ENCODE data around the gene FHAD1.
"Not testable (repeated sequence)": the region's sequence is repeated elsewhere in the genome, so short reads cannot be mapped to it uniquely, and the experiment has no call there.

FHAD1 gene

DNA sequence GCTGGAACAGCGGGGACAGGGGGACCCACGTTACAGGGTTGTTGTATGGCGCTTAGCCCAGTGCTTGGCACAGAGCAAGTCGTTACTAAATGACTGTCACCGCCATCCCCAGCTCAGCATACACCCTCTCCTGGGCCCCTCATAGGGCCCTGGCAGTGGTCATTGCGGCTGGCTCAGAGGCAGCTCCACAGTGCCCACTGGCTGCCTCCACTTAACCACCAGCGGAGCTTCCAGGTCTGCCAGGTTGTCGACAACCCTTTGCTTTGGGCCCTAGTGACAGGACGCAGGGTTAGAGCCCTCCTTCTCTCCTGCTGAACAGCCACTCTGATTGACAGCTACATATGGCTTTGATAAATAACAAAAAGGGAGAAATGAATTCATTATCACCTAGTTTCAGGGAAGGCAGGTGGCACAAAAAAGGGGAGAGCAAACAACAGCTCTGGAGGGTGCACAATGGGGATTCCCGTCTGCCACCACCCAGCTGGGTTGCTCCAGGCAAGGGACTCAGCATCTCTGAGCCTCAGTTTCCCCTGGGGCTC, 167.5 kb downstream of the FHAD1 start:
- DNase-seq (ENCODE audit: low read depth, low spot score) = no peak

DNA sequence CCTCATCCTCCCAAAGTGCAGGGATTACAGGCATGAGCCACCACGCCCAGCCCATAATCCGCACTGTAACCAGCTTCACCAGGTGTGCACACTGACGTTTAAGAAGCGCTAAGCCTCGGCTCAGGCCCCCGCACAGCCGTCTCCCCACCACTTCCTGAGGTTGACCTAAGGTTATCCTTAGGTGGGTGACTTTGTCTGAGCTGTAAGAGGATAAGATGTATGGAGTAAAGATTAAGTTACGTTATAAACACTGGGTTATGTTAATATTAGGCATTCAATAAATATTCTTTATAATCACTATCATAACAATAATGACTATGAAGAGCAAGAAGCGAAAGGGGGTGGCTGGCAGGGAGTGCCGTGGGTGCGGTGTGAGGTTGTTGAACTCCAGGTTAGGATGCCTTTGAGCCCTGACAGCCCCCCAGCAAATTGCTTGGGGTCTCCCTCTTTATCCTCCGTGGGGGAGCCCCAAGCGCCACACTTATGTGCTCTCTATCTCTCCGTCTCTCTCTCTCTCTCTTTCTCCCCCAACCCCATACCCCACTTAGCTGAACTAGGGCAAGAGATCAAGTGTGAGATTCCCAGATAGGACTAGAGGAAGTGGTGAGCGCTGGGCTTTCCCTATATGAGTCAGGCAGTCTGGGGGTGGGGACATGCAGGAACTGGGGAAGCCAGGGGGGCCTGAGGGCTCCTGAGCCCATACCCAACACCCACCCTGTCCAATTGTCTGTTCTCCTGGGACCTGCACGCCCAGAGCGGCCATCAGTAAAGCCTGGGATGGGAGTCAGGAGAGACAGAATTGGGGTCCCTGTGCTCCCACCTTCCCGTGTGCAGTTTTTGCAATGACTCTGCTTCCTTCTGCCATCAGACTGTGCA, 170.3 kb downstream of the FHAD1 start:
- DNase-seq (ENCODE audit: low read depth, low spot score) = no peak

DNA sequence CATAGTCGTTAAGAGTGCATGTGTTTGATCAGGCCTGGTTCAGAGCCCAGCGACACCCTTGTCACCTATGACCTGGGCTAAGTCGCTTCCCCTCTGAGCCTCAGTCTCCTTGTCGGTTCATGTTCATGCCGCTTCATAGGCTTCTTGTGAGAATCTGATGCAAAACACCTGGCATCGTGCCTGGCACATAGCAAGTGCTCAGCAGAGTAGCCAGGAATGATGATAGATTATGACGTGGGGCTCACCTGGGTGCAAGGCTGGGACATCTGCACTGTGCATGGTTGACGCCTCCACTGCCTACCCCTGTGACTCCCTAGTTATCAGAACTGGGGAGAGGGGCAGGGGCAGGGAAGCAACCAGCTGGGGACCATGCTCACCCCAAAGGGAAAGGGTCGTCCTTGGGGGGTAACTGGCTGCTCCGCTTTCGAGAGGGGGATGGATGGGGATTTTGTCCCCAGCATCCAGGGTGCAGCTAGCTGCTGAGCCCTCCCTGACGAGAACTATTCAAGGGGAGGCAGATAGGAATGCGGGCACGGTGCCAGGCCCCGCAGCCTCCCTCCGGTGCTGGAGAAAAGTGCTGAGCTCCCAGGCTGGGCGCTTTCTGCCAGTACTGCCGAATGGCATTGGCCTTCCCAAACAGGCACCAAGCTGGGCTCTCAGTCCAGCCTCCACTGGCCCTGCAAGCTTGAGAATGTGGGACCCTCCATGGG, 171.9 kb downstream of the FHAD1 start:
- no peak for DNase-seq (ENCODE audit: low read depth, low spot score)

DNA sequence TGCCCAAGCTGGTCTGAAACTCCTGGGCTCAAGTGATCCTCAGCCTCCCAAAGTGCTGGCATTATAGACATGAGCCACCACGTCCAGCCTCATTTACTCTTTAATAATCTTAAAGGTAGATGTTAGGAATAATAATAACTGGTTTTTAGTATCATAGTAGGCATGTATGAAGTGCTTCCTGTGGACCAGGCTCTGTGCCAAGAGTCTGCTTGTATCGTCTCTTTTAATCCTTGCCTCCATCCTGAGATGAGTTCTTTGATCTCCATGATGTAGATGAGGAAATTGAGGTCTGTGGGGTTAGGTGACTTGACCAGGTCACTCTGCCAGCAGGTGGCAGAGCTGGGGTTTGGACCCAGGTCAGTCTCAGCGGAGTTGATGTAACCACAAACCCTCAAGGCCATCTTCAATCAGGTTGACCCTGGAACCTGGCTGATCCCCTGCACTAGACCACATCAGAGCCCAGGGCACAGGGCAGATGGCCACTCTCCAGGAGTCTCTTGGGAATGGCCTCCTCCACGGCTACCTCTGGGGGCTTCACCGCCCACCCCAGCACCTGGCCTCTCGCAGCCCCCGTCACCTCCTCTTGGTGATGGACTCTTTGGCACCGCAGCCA, 173.9 kb downstream of the FHAD1 start:
- no peak for DNase-seq (ENCODE audit: low read depth, low spot score)

DNA sequence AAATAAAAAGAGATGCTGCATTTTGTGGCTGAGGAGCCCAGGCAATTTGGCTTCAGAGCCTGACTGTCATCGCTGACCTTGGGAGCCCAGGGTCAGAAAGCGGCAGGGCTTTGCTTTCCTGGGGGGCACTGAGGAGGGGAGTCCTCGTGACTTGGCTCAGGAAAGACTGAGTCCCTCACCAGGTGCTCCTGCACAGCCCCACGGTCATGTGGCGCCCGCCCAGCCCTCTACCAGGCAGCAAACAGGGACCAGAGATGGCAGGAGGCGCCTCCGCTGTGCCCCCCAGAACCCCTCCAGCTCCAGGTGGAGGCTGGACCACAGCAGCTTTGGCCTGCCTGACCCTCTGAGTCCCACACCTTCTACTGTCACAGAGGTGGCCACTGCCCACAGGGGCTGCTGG, 175.8 kb downstream of the FHAD1 start:
- DNase-seq (ENCODE audit: low read depth, low spot score) = no peak

DNA sequence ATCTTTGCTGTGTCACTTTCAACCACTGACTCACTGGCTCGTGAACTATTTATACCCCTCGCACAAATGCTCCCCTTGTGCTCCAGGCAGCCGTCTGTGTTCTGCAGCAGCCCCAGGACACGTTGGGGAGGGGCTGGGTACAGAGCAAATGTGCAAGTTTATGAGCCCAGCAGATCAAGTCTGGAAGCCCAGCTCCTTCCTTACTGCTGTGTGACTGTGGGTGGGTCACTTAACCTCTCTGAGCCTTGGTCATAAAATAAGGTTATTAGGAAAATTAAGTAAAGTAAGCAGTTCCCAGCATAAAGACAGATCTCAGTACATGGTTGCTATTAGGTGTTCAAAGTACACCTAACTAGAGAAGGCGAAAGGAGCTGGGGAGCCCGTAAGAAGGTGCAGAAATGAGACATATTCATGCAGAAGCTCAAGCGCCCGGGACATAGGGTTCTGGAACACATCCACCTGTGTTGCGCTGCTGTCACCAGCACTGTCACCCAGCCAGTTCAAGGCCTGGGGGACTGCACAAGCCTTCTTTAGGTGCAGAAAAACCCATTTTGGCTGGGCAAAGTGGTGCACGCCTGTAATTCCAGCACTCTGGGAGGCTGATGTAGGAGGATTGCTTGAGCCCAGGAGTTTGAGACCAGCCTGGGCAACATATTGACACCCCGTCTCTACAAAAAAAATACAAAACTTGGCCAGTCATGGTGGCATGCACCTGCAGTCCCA, 176.5 kb downstream of the FHAD1 start:
- no peak for DNase-seq (ENCODE audit: low read depth, low spot score)

DNA sequence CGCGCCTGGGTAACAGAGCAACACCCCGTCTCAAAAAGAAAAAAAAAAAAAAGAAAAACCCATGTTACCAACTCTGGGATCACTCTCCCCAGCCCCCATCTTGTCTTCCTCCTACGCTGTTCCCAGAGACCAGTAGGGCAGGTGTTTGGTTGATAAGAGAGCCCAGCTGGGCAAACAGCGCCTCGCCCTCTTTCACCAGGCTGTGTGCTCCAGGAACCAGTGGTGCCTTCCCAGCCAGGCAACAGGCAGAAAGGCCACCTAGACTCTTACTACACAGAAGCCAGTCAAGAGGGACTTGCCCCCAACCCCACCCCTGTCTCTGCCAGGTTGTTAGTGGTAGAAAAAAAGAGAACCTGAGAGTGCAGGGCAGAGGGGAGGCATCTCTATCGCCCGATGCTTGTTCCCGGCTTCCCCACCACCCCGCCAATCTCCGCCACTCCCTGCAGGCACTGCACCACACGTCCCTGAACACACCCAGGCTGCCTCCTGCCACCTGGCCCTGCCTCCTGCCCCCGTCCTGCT, 177.2 kb downstream of the FHAD1 start:
- no peak for DNase-seq (ENCODE audit: low read depth, low spot score)

DNA sequence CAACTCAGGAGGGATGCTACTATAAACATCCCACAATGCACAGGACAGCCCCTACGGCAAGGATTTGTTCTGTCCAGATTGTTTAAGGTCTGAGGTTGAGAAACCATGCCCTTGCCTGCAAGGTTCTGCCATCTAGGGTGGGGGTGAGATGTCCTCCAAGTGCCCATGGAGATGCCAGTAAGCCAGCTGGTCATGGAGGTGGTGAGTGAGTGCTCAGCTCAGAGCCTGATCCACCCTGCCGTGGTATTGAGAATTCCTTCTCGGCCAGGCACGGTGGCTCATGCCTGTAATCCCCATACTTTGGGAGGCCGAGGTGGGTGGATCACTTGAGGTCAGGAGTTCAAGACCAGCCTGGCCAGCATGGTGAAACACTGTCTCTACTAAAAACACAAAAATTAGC, 178.0 kb downstream of the FHAD1 start:
- no peak for DNase-seq (ENCODE audit: low read depth, low spot score)

DNA sequence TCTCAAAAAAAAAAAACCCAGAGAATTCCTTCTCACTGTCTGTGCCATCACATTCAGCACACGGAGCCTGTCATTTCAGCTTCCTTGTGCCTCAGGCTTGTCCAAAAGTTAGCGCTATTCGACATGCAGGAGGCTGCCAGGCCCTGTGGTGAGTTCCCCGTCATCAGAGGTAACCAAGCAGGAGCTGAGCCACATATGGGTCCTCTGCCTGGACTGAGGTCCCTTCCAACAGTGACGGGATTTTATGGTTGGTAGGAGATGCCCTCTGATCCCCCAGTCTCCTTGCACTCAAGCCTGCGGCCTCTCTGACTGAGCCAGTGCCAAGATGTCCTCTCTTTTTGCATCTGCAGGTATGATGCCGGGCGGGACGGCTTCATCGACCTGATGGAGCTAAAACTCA, 178.5 kb downstream of the FHAD1 start:
- no peak for DNase-seq (ENCODE audit: low read depth, low spot score)

DNA sequence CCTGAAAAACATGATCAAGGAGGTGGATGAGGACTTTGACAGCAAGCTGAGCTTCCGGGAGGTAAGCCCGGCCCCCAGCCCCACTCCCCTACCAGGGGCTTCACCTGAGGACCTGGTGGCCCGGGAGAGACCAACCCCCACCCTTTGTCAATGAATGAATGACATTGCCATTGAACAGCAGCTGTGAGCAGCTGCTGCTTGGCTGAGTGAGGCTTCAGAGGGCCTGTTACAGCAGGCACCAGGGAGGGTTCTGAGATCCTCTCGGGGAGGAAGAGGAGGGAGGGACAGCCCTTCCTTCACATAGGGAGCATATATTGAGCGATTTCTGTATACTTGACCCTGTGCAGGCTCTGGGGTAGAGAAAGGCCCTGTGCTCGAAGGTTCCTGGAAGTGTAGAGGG, 178.9 kb downstream of the FHAD1 start:
- no peak for DNase-seq (ENCODE audit: low read depth, low spot score)

DNA sequence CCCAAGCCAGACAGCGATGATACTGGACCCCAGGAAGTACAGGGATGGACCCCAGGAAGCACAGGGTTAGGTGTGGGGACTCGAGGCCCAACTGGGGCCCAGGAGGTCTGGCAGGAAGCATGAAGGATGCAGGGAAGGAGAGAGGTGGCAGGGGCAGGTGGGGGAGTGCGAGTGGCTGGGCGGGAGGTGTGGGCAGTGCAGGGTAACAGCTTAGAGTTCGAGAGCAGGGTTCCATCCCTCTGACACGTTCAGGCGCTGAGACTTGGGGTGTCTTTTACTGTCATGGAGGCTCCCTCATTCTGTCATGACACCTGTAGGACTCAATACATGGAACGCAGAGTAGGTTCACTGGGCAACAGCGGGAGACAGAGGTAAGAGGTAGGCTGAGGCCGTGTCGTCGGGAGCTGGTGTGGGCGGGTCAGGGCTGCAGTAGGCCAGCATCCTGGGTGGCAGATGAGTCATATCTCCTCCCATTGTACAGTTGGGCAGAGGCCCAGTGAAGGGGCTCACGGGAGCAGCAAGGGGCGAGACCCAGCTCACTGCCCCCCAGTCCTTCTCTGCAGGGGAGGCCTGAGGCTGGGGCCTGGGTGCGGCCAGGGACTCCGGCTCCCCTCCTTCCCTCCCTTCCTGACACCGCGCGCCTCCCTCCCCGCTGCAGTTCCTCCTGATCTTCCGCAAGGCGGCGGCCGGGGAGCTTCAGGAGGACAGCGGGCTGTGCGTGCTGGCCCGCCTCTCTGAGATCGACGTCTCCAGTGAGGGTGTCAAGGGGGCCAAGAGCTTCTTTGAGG, 179.7 kb downstream of the FHAD1 start:
- no peak for DNase-seq (ENCODE audit: low read depth, low spot score)

DNA sequence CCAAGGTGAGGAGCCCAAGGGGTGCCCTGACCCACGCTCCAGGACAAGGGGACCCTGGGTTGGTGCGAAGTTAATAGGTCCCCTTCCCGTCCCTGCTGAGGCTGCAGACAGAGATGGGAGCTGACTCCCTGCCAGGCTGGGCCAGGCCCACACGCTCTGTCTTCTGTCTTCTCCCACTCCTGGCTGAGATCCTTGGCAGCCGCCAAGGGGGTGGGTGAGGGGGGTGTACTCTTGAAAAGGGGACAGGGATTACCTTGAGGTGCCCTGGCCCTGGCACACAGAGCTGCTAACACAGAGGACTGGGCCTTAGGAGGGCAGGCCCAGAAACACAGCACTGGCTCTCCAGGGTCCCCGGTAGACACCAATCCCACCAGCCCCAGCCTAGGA, 180.2 kb downstream of the FHAD1 start:
- no peak for DNase-seq (ENCODE audit: low read depth, low spot score)

DNA sequence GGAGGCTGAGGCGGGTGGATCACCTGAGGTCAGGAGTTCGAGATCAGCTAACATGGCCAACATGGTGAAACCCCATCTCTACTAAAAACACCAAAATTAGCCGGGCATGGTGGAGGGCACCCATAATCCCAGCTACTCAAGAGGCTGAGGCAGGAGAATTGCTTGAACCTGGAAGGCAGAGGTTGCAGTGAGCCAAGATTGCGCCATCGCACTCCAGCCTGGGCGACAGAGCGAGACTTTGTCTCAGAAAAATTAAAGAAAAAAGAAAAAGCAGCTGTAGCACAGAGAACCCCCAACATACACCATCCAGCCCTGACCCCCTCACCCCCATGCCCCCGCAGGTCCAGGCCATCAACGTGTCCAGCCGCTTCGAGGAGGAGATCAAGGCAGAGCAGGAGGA, 181.2 kb downstream of the FHAD1 start:
- DNase-seq (ENCODE audit: low read depth, low spot score) = not testable (repeated sequence)

DNA sequence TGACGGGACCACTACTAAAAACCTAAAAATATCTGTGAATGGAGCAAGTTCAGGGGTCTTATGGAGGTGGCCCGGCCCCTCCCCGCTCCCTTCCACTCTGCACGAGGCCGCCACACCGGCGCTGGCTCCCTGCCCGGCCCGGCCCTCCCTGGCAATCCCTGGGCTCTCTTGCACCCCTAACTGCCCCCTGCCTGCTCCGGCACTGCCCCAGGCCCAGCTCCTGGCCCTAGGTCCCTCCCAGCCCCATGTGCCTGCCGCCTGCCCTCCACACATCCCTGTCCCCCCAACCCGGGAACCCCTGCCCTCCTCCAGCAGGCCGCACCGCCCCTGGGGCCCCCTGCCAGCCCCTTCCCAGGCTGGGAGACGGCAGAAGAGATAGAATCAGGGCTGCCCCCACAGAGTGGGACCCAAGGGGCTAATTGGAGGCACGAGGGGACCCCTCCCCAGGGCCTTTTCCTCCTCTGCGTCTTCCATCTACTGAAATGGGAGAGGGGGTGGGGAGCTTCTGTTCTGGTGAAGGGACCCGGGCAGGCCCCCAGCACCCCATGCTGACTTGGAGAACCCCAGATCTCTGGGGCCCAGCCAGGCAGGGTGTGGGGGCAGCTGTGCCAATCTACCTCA, 181.9 kb downstream of the FHAD1 start:
- DNase-seq (ENCODE audit: low read depth, low spot score) = no peak

DNA sequence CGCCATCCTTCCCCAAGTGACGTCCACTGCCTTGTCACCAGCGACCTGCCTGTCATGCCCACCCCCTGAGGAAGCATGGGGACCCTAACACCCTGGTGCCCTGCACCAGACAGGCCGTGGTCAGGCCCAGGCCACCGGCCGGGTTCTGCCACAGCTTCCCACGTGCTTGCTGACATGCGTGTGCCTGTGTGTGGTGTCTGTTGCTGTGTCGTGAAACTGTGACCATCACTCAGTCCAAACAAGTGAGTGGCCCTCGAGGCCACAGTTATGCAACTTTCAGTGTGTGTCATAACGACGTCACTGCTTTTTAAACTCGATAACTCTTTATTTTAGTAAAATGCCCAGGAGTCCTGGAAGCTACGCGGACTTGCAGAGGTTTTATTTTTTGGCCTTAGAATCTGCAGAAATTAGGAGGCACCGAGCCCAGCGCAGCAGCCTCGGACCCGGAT, 182.7 kb downstream of the FHAD1 start:
- no peak for DNase-seq (ENCODE audit: low read depth, low spot score)

DNA sequence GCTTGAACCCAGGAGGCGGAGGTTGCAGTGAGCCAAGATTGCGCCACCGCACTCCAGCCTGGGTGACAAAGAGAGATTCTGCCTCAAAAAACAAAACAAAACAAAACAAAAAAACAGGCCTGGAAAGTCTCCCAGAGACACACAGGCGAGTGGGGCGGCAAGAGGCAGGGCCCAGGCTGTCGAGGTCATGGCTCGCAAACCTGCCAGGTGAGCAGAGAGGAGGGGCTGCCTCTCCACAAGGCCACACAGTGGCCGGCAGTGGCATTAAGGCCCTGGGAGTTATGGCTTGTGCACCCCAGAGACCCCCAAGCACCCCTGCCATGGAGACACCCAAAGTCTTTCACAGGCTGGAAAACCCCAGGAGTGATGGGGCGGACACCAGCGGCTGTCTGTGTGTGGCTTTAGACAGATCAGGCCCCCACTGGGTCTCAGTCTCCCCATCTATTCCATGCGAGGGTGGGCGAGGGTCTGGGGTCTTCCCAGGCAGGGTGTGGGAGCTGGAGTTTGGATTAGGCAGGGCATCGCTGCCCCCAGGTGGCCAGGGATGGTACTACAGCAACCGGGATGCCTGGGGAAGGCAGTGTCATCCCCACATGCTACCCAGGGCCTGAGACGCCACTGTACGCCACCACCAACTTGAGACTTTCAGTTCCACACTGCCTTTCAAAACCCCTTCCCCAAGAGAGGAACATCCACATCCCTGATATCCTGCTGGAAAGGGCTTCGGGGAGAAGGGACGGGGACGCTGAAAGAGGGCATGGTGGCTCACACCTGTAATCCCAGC, 184.0 kb downstream of the FHAD1 start:
- no peak for DNase-seq (ENCODE audit: low read depth, low spot score)

DNA sequence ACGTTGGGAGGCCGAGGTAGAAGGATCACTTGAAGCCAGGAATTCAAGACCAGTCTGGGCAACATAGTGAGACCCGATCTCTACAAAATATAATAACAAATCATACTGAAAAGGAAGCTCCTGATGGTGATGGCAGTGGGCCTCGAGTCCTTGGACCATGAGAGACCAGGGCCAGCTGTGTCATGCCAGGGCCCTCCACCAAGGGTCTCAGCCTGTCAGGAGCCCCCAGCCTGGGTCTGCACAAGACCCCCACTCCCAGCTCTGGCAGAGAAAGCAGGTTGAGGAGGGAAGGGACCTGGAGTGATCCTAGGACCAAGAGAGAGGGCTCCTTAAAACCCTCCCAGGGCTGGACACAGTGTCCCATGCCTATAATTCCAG, 184.5 kb downstream of the FHAD1 start:
- no peak for DNase-seq (ENCODE audit: low read depth, low spot score)

DNA sequence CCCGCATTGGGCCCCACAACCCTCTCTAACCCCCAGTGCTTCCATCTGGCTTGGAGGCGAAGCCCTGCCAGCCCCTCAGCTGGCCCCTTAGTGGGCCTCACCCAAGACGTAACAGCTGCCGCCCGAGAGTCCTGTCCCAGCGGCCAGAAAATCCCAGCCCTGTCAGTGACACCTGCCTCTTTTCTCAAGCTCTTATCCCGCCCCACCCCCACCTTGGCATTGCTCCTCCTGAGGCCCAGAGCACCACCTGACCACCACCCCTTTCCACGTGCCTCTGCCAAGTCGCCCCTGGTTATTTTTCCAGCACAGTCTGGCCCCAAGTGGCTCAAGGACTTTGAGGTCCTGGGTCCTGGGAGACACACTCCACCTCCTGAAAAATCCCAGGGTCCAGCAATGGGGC, 185.3 kb downstream of the FHAD1 start:
- no peak for DNase-seq (ENCODE audit: low read depth, low spot score)

DNA sequence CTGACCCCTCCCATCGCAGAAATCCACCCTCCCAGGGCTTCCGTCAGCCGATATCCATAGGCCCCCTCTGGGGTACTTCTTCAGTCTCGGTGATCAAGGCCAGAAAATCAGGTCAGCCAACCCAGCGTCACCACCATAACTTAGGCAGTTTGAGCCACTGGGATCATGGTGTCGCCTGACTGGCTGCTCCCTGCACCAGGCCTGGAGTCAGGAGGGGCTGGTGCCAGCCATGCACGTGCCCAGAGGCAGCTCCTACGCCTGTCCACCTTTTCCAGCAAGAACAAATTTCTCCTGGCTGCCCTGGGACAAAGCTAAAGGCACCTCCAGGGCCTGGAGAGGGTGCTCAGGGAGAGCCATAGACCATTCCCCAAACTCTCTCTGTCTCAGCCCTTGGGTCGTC, 186.4 kb downstream of the FHAD1 start:
- no peak for DNase-seq (ENCODE audit: low read depth, low spot score)

All from brain pericyte (primary cell).